Breast epithelium (tissue), 4 donors: ENCODE results near the gene VPS29. TPM values are rescaled to one million over a fixed set of nuclear protein-coding genes. Genes with fewer than 3 reads are reported as not detected.

Source experiments
- DNase-seq, 2 donors: peaks; one replicate each; pipeline ENCODE4 v3.0.0-alpha.2; 2019; ENCODE audit warnings: low spot score in 2 of 2
- H3K27ac ChIP-seq, 2 donors: fragments of 200-600 bp; sonication (generic) in 1 of 2; one replicate each; pipeline ENCODE4 v1.5.1; 2016 to 2019; ENCODE audit warnings: mild to moderate bottlenecking in 1 of 2
- H3K27me3 ChIP-seq, 2 donors: fragments of 200-600 bp; sonication (generic) in 1 of 2; one replicate each; pipeline versions ENCODE4 v1.5.1 to v1.6.0; 2017 to 2019; ENCODE audit warnings: control low read depth in 1 of 2, mild to moderate bottlenecking in 1 of 2
- H3K36me3 ChIP-seq: fragments of 200-600 bp; one replicate; pipeline ENCODE4 v1.5.1; 2019
- H3K4me1 ChIP-seq, 2 donors: fragments of 200-600 bp; sonication (generic); one replicate each; pipeline ENCODE4 v1.5.1; 2016 to 2019; ENCODE audit warnings: control low read depth in 1 of 2
- H3K4me3 ChIP-seq, 3 donors: fragments of 200-600 bp; sonication (generic); 1 replicate in 2 of 3; 2 replicates in 1 of 3; pipeline ENCODE4 v1.5.1; 2016 to 2019; ENCODE audit warnings: mild to moderate bottlenecking in 3 of 3, moderate library complexity in 2 of 3
- H3K9me3 ChIP-seq, 2 donors: fragments of 200-600 bp; sonication (generic) in 1 of 2; one replicate each; pipeline ENCODE4 v1.5.1; 2016 to 2019; ENCODE audit warnings: control low read depth in 1 of 2
- CTCF ChIP-seq, 3 donors: fragments of 450-650 bp; IDR thresholded peaks; one replicate each; pipeline ENCODE4 v1.5.1; 2016 to 2017; ENCODE audit warnings: antibody characterized with exemption in 3 of 3, mild to moderate bottlenecking in 3 of 3, moderate library complexity in 3 of 3
- POLR2A ChIP-seq: fragments of 450-650 bp; IDR thresholded peaks from one replicate; pipeline ENCODE4 v1.6.1; 2016; ENCODE audit warnings: antibody characterized with exemption, mild to moderate bottlenecking, moderate library complexity
- POLR2AphosphoS5 ChIP-seq, 3 donors: sonication (generic); formaldehyde crosslinking; IDR thresholded peaks; one replicate each; pipeline ENCODE4 v1.6.1; 2017; ENCODE audit warnings: antibody characterized with exemption in 3 of 3
- intact Hi-C: fragments of 100-400 bp; cut with DNase I; formaldehyde crosslinking; loops from one replicate; pipeline ENCODE4 v1.15.1; 2023; ENCODE audit warnings: low total_unique reads
- total RNA-seq, 3 donors: library from RNA; depleted of rRNA; stranded (reverse); fragments of >200 nt; gene quantifications; one replicate each; pipeline ENCODE4 v1.1.0, GENCODE V29; 2016

The VPS29 gene
- total RNA-seq, 3 donors from 2014 or later: 82.9 to 135 (median 96.7) TPM

GRCh38 chr12:110540048-110540447, 38.1 kb upstream of the VPS29 start:
- no peaks in the 10 kb centered on the region for H3K36me3 ChIP-seq
- DNase-seq: no peak
- intact Hi-C loops: no loop called here
- no peak overlapping the region for H3K4me3 ChIP-seq
- no peak for TF ChIP-seq CTCF (IDR thresholded peaks at IDR 0.05)
- TF ChIP-seq POLR2A: no peak
- no peak for TF ChIP-seq POLR2AphosphoS5 (IDR thresholded peaks at IDR 0.05)
- H3K4me1 ChIP-seq: peaks cover 0 to 20% of the 10 kb centered on the region in 2 donors
- no peaks in the 10 kb centered on the region for H3K27me3 ChIP-seq
- no peak overlapping the region for H3K27ac ChIP-seq
- no peaks in the 10 kb centered on the region for H3K9me3 ChIP-seq

GRCh38 chr12:110538869-110539622, 37.1 kb upstream of the VPS29 start:
- Histone ChIP-seq H3K27me3 (no peaks in the 10 kb centered on the region), H3K4me1 (peaks cover 0 to 17% of the 10 kb centered on the region in 2 donors), H3K36me3 (no peaks in the 10 kb centered on the region), H3K27ac (peak overlapping the region in 1 of 2 donors; percentile 72), H3K9me3 (no peaks in the 10 kb centered on the region), H3K4me3 (no peak overlapping the region)
- TF ChIP-seq CTCF (IDR thresholded peaks at IDR 0.05) (no peak), POLR2AphosphoS5 (IDR thresholded peaks at IDR 0.05) (no peak), POLR2A (no peak)
- DNase-seq: no peak
- intact Hi-C loops: no loop called here

GRCh38 chr12:110537605-110538409, 35.9 kb upstream of the VPS29 start:
- peak overlapping the region; percentile 13 to 72 for H3K27ac ChIP-seq
- no peaks in the 10 kb centered on the region for H3K27me3 ChIP-seq
- no peak for TF ChIP-seq POLR2AphosphoS5 (IDR thresholded peaks at IDR 0.05)
- no peak for TF ChIP-seq CTCF (IDR thresholded peaks at IDR 0.05)
- TF ChIP-seq POLR2A: no peak
- peaks cover 0 to 7% of the 10 kb centered on the region in 2 donors for H3K4me1 ChIP-seq
- no peaks in the 10 kb centered on the region for H3K36me3 ChIP-seq
- no peaks in the 10 kb centered on the region for H3K9me3 ChIP-seq
- DNase-seq: peak in 1 of 2 donors; percentile 79
- no peak overlapping the region for H3K4me3 ChIP-seq
- intact Hi-C loops: no loop called here

- TF ChIP-seq POLR2A (no peak), CTCF (IDR thresholded peaks at IDR 0.05) (no peak), POLR2AphosphoS5 (IDR thresholded peaks at IDR 0.05) (no peak)
- intact Hi-C loops: no loop called here
- Histone ChIP-seq H3K27ac (peak overlapping the region; percentile 13 to 72), H3K27me3 (no peaks in the 10 kb centered on the region), H3K36me3 (no peaks in the 10 kb centered on the region), H3K9me3 (no peaks in the 10 kb centered on the region), H3K4me1 (peaks cover 0 to 15% of the 10 kb centered on the region in 2 donors), H3K4me3 (no peak overlapping the region)
- DNase-seq: no peak
These were observed 35.1 kb upstream of the VPS29 start for GRCh38 chr12:110536834-110537604.
